TTC549 (cell line): ENCODE data around the gene TANGO6.
"Not testable (repeated sequence)": the region's sequence is repeated elsewhere in the genome, so short reads cannot be mapped to it uniquely, and the experiment has no call there.

ENCODE experiments used
- FAIRE-seq: peaks from 2 replicates; lab custom pipeline; 2012; peaks lifted over from hg19 to GRCh38; lab: Jason Lieb, UNC

The TANGO6 gene

DNA sequence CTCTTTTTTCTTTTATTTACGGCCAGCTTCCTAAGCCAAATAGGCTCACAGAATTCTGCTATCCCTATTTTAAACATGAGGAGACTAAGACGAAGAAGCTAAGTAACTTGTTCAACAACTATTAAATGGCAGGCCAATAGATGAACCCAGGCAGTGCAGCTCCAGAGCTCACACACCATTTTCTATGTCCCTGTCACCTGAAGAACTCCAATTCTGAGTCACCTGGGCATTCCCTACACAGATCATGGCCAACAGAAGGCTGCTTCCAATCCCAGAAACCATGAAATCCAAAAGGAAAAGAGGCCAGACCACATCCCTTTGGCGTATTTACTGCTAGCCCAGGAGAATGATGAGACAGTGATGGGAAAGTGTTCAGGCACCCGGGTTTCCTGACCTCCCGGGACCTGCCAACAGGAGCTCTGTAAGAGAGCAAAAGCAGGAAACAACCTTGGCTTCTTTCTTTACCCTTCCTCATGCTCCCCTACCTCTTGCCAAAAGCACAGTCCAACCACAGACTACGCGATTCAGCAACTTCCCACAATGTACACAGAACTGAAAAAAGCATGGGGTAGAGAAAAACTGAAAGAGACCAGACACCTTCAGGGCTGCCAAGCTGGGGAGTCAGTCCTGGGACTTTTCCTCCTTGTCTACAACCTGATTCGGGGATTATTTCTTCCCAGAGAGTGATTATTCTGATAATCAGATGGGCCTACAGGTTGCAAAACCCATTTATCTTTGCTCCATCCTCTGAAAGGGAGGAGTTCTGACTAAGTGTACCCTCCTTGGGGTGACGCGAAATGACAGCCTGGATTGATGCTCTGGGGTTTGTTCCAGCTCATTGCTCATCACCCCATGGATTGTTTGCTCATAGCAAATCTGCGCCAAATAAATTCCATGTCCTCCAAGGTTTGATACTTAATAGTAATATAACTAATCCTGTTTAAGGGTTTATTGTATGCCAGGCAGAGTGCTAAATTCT is 214.4 kb downstream of the TANGO6 start:
- no peak for FAIRE-seq

DNA sequence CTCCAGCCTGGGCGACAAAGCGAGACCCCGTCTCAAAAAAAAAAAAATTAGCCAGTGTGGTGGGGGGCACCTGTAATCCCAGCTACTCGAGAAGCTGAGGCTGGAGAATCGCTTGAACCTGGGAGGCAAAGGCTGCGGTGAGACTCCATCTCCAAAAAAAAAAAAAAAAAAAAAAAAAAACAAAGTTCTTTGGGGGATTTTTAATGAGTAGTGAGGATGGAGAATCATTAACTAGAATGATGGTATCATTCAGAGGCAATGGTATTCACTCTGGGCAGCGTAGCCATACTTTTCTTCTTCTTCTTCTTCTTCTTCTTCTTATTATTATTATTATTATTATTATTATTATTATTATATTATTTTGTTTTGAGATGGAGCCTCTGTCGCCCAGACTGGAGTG is 220.2 kb downstream of the TANGO6 start:
- FAIRE-seq, result not testable (repeated sequence)

GRCh38 chr16:69064124-69064763 is 220.9 kb downstream of the TANGO6 start:
- no peak for FAIRE-seq

GRCh38 chr16:69064764-69065313 is 221.5 kb downstream of the TANGO6 start:
- FAIRE-seq, result no peak

GRCh38 chr16:69069504-69069903 is 226.2 kb downstream of the TANGO6 start:
- FAIRE-seq, result no peak

DNA sequence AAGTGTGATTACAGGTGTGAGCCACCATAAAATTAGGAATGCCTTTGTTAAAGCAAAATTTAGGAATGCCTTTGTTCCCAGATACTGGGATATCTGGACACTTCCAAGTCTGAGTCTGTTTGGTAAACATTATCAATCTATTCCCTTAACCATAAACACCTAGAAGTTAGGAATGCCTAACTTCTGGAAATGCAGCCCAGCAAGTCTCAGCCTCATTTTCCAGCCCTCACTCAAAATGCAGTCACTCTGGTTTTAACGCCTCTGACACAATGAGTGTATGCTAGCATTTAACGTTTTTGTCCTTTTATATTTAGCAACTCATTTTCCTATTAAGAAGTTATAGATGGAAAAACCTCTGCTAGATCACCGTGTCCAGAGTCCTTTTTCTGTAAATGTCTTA is 227.7 kb downstream of the TANGO6 start:
- FAIRE-seq, result no peak

GRCh38 chr16:69072640-69072974 is 229.3 kb downstream of the TANGO6 start:
- FAIRE-seq, result no peak

GRCh38 chr16:69073181-69073702 is 229.9 kb downstream of the TANGO6 start:
- no peak for FAIRE-seq

DNA sequence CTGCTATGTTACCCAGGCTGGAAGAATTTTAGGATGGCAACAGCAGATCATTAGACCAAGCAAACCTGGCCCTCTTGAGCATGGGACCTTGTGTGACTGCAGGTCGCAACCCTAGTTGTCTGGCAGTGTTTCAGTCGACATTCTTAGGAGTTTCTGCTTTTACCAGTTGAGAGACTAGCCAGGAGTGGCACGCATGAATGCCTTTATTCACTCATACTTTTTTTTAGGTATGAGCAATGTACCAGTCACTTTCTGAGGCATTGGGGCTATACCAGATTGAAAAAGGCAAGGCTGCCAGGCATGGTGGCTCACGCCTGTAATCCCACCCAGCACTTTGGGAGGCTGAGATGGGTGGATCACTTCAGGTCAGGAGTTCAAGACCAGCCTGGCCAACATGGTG is 233.9 kb downstream of the TANGO6 start:
- FAIRE-seq, result no peak

GRCh38 chr16:69078073-69078472 is 234.7 kb downstream of the TANGO6 start:
- no peak for FAIRE-seq

- no peak for FAIRE-seq
These were observed 236.4 kb downstream of the TANGO6 start for GRCh38 chr16:69079697-69080096.

GRCh38 chr16:69083306-69083941 is 240.1 kb downstream of the TANGO6 start:
- FAIRE-seq, result no peak

DNA sequence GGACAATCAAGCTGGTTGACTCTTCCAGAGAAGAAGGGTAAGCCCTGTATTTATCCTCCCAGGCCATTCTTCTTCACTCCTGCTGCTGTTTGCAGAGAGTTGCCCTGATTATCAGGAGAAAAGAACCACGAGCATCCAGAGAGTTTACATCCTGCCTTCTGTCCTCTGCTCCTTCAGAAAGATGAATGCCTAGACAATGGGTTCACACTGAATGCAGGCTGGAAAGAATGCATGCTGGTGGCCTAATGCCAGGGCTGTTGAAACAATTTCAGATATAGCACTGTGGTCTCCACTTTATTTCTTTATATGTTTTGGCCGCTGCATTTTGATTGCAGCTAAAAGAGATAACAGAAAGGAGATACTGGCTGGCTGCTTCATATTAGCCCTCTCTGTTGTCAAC is 241.0 kb downstream of the TANGO6 start:
- FAIRE-seq, result no peak

- no peak for FAIRE-seq
These were observed 241.8 kb downstream of the TANGO6 start for GRCh38 chr16:69085032-69085695.

DNA sequence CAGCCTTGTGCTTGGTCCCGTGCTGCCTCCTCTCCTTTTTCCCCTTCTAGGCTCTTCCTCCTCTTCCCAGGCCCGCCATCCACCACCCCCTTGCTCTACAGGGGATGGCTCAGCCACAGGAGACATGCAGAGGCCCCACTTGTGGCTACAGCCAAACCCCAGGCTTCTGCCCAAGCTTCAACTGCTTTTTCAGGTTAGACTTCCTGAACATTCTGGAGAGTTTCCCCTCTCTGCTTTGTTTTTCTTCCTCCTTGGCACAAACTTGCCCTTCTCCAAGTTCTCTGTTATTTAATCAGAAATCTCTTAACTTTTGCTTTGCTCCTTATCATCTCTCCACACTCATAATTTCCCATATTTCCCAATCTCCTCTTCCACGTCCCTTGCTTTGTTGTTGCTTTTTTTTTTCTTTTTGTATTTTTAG is 243.8 kb downstream of the TANGO6 start:
- no peak for FAIRE-seq

- FAIRE-seq, result no peak
These were observed 245.4 kb downstream of the TANGO6 start for GRCh38 chr16:69088684-69089083.

DNA sequence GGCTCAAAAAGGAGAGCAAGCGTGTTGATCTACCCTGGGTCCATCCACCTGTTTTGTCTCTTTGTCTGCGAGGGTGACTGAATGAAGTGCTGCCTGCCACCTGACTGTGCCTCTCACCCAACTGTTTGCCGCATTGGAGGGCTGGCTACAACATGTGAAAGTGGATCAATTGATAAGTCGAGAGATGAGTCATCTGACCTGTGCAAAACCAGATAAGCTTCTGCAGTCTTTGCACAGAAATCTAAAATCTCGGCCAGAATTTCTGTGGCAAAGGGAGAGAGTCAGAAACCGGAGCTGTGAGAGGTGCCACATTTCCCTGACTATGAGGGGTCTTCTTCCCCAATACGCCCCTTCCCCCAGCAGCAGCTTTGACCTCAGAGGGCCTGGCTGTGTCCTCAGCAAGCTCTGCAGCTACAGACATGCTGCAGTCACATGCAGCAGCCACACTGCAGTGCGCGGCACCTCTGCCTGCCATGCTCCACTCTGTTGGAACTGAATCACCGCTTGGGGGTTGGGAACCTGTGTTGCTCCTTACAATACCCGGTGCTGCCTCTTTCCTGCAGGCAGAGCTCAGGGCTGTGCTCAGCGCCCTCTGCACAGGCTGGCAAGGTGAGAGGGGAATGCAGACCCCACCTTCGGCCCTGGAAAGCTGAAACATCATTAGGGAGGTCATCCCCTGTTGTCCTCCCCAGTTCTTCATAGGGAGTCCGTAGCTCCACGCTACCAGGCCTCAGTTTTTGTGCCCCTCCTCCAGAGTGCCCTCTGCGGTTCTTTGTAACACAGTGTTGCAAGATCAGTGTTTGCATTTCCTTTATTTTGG is 246.0 kb downstream of the TANGO6 start:
- FAIRE-seq, result no peak

DNA sequence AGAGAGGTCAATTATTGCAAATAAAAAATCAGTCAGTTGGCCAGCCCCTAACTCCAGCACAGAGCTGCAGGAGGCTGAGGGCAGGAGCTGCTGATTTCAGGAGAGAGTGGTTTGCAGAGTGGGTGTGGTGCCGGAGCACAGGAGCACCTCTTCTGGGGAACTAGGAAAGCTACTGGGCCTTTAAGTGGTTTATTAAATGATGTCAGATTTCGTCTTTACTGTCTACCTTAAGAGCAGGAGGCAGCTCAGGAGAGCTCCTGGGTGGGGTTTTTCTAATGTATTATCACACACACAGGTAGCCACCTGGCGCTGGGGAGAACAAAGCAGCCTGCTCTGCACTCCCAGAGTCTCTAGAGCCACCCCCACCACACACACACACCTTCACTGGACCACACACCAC is 250.6 kb downstream of the TANGO6 start:
- FAIRE-seq, result no peak

GRCh38 chr16:69094501-69094900 is 251.2 kb downstream of the TANGO6 start:
- no peak for FAIRE-seq

GRCh38 chr16:69095193-69095592 is 251.9 kb downstream of the TANGO6 start:
- FAIRE-seq, result no peak

- FAIRE-seq, result no peak
These were observed 256.9 kb downstream of the TANGO6 start for GRCh38 chr16:69100071-69100691.
